Spleen (tissue), 11 donors: ENCODE results near the gene ERC2. TPM values are rescaled to one million over a fixed set of nuclear protein-coding genes. Genes with fewer than 3 reads are reported as not detected.

ENCODE experiments used
- DNase-seq: peaks from one replicate; pipeline ENCODE4 v3.0.0-alpha.2; 2020
- H3K27ac ChIP-seq, 8 donors: fragments of 200-600 bp; sonication (generic) in 7 of 8; 1 replicate in 4 of 8; 2 replicates in 4 of 8; pipeline versions ENCODE4 v1.5.0 to v1.8.0; 2016 to 2021; ENCODE audit warnings: inconsistent platforms in 4 of 8, mild to moderate bottlenecking in 4 of 8, moderate library complexity in 1 of 8
- H3K27me3 ChIP-seq, 7 donors: fragments of 200-600 bp; sonication (generic) in 6 of 7; replicated peaks in 1 of 7; 1 replicate in 4 of 7; 2 replicates in 3 of 7; pipeline versions ENCODE4 v1.5.0 to v1.8.0; 2016 to 2021; ENCODE audit warnings: inconsistent platforms in 3 of 7, mild to moderate bottlenecking in 1 of 7
- H3K36me3 ChIP-seq, 6 donors: fragments of 200-600 bp; sonication (generic) in 5 of 6; 1 replicate in 4 of 6; 2 replicates in 2 of 6; pipeline versions ENCODE4 v1.5.0 to v1.8.0; 2016 to 2021; ENCODE audit warnings: inconsistent platforms in 2 of 6
- H3K4me1 ChIP-seq, 6 donors: fragments of 200-600 bp; sonication (generic) in 5 of 6; 1 replicate in 3 of 6; 2 replicates in 3 of 6; pipeline versions ENCODE4 v1.5.0 to v1.8.0; 2016 to 2021; ENCODE audit warnings: inconsistent platforms in 3 of 6
- H3K4me3 ChIP-seq, 8 donors: fragments of 200-600 bp; sonication (generic) in 7 of 8; 1 replicate in 4 of 8; 2 replicates in 4 of 8; pipeline versions ENCODE4 v1.5.0 to v1.8.0; 2016 to 2021; ENCODE audit warnings: inconsistent platforms in 4 of 8, mild to moderate bottlenecking in 4 of 8, moderate library complexity in 2 of 8
- H3K9me3 ChIP-seq, 8 donors: fragments of 200-600 bp; sonication (generic) in 7 of 8; 1 replicate in 4 of 8; 2 replicates in 4 of 8; pipeline versions ENCODE4 v1.5.0 to v1.8.0; 2016 to 2021; ENCODE audit warnings: inconsistent platforms in 4 of 8
- CTCF ChIP-seq, 11 experiments: fragments of 200-600 bp in 7 of 11; fragments of 450-650 bp in 4 of 11; sonication (generic) in 4 of 11; IDR thresholded peaks in 8 of 11; conservative IDR thresholded peaks in 3 of 11; 1 replicate in 7 of 11; 2 replicates in 4 of 11; pipeline versions ENCODE4 v1.4.0 to v1.8.0; 2016 to 2021; ENCODE audit warnings: antibody characterized with exemption in 11 of 11, inconsistent platforms in 4 of 11, mild to moderate bottlenecking in 1 of 11
- POLR2A ChIP-seq, 3 donors: fragments of 450-650 bp; IDR thresholded peaks; one replicate each; pipeline ENCODE4 v1.5.1; 2017; ENCODE audit warnings: antibody characterized with exemption in 3 of 3, mild to moderate bottlenecking in 1 of 3
- POLR2AphosphoS5 ChIP-seq, 3 donors: sonication (generic); formaldehyde crosslinking; IDR thresholded peaks; one replicate each; pipeline ENCODE4 v1.5.1; 2017; ENCODE audit warnings: antibody characterized with exemption in 3 of 3
- WGBS, 5 donors: extraction: QIAGEN DNeasy Blood & Tissue Kit in 3 of 5; methylation state at CpG; one replicate each; pipeline versions ENCODE4 v1.1.5 to v1.1.7; 2013 to 2018; 5-methylcytosine and 5-hydroxymethylcytosine counted together
- intact Hi-C: fragments of 100-400 bp; cut with DNase I; formaldehyde crosslinking; loops from one replicate; pipeline ENCODE4 v1.15.0; 2023; ENCODE audit warnings: low total_unique reads
- polyA plus RNA-seq, 3 donors: library from polyadenylated mRNA; stranded (reverse); fragments of 200-250 nt; gene quantifications; one replicate each; pipeline ENCODE4 v1.2.1, GENCODE V29; 2013
- total RNA-seq, 7 donors: library from RNA; depleted of rRNA in 3 of 7; stranded (reverse); fragments of >200 nt in 3 of 7; fragmentation: NEBNext Ultra II Directional in 4 of 7; extraction: Animal tissue kit (Norgen Biotek cat#: 25700) in 4 of 7; gene quantifications; one replicate each; pipeline versions ENCODE4 v1.1.0 to v1.2.1, GENCODE V29; 2016 to 2021
- donor health status: healthy with polysubstance abuse.
- donor health status: DM: no; HTN: no; CAD: no; lungs with moderate emphysema.
- donor health status: DM: no; HTN: no; CAD: no.
- donor health status: Bipolar disorder and iron deficiency.
- donor health status: healthy.
- donor health status: DM: no; HTN: no; CAD: no.
- donor health status: DM: yes; HTN: yes; CAD: no.

The ERC2 gene
- total and polyA plus RNA-seq, 10 donors = 0.04 to 4.9 (median 0.39) TPM

GRCh38 chr3:56297281-56297840 is 170.9 kb downstream of the ERC2 start:
- DNase-seq = no peak
- no peak overlapping the region for H3K4me3 ChIP-seq
- H3K9me3 ChIP-seq = peaks cover 0 to 6% (median 0%) of the 10 kb centered on the region in 8 donors
- no peak for TF ChIP-seq POLR2A (IDR thresholded peaks at IDR 0.05)
- TF ChIP-seq POLR2AphosphoS5 (IDR thresholded peaks at IDR 0.05) = no peak
- no peak for TF ChIP-seq CTCF (IDR thresholded peaks at IDR 0.05 in 8 of 11, conservative IDR thresholded peaks at IDR 0.05 in 3 of 11)
- 72 to 87% (median 74%) methylated on average over 3 of the region's 3 CpGs for WGBS, 5 donors
- H3K4me1 ChIP-seq = no peaks in the 10 kb centered on the region
- H3K27me3 ChIP-seq = peaks cover 0 to 17% (median 0%) of the 10 kb centered on the region in 7 donors
- H3K36me3 ChIP-seq = no peaks in the 10 kb centered on the region
- intact Hi-C loops = no loop called here
- no peak overlapping the region for H3K27ac ChIP-seq

- 60 to 73% (median 70%) methylated on average over 5 of the region's 5 CpGs for WGBS, 5 donors
- intact Hi-C loops = no loop called here
- Histone ChIP-seq H3K9me3 (peaks cover 0 to 6% (median 0%) of the 10 kb centered on the region in 8 donors), H3K36me3 (no peaks in the 10 kb centered on the region), H3K4me3 (no peak overlapping the region), H3K4me1 (no peaks in the 10 kb centered on the region), H3K27me3 (peaks cover 0 to 17% (median 0%) of the 10 kb centered on the region in 7 donors), H3K27ac (no peak overlapping the region)
- no peak for TF ChIP-seq POLR2A (IDR thresholded peaks at IDR 0.05)
- no peak for TF ChIP-seq POLR2AphosphoS5 (IDR thresholded peaks at IDR 0.05)
- TF ChIP-seq CTCF (IDR thresholded peaks at IDR 0.05 in 8 of 11, conservative IDR thresholded peaks at IDR 0.05 in 3 of 11) = no peak
- no peak for DNase-seq
These were observed 171.9 kb downstream of the ERC2 start for GRCh38 chr3:56296361-56296760.

- 53 to 72% (median 57%) methylated on average over 2 of the region's 2 CpGs for WGBS, 5 donors
- DNase-seq = no peak
- TF ChIP-seq CTCF (IDR thresholded peaks at IDR 0.05 in 8 of 11, conservative IDR thresholded peaks at IDR 0.05 in 3 of 11) = no peak
- no peak for TF ChIP-seq POLR2AphosphoS5 (IDR thresholded peaks at IDR 0.05)
- no peak for TF ChIP-seq POLR2A (IDR thresholded peaks at IDR 0.05)
- no peaks in the 10 kb centered on the region for H3K36me3 ChIP-seq
- H3K9me3 ChIP-seq = peaks cover 0 to 6% (median 0%) of the 10 kb centered on the region in 8 donors
- H3K27me3 ChIP-seq = peaks cover 0 to 17% (median 0%) of the 10 kb centered on the region in 7 donors
- H3K4me1 ChIP-seq = no peaks in the 10 kb centered on the region
- H3K27ac ChIP-seq = no peak overlapping the region
- no peak overlapping the region for H3K4me3 ChIP-seq
- intact Hi-C loops = no loop called here
These were observed 173.1 kb downstream of the ERC2 start for GRCh38 chr3:56295161-56295560.

DNA sequence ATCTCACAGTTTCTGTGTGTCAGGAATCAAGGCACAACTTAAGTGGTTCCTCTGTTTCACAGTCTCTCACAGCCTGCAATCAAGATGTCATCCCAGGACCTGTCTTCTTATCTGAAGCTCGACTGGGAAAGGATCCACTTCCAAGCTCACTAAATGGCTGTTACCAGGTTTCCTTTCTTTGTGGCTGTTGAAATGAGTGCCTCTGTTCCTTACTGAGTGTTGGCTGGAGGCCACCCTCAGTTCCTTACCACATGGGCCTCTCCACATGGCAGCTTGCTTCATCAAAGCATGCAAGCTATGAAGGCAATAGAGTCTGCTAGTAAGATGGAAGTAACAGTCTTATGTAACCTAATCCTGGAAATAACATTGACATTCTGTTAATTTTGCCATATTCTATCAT is 174.0 kb downstream of the ERC2 start:
- TF ChIP-seq POLR2A (IDR thresholded peaks at IDR 0.05) (no peak), CTCF (IDR thresholded peaks at IDR 0.05 in 8 of 11, conservative IDR thresholded peaks at IDR 0.05 in 3 of 11) (no peak), POLR2AphosphoS5 (IDR thresholded peaks at IDR 0.05) (no peak)
- H3K9me3 ChIP-seq = peaks cover 0 to 6% (median 0%) of the 10 kb centered on the region in 8 donors
- H3K4me1 ChIP-seq = no peaks in the 10 kb centered on the region
- 63 to 100% (median 68%) methylated on average over 1 of the region's 1 CpG for WGBS, 5 donors
- no peak overlapping the region for H3K27ac ChIP-seq
- no peak overlapping the region for H3K4me3 ChIP-seq
- H3K27me3 ChIP-seq = peaks cover 0 to 8% (median 0%) of the 10 kb centered on the region in 7 donors
- H3K36me3 ChIP-seq = no peaks in the 10 kb centered on the region
- no peak for DNase-seq
- intact Hi-C loops = no loop called here
